Measurements from ENCODE around the gene DIP2C.

DNA sequence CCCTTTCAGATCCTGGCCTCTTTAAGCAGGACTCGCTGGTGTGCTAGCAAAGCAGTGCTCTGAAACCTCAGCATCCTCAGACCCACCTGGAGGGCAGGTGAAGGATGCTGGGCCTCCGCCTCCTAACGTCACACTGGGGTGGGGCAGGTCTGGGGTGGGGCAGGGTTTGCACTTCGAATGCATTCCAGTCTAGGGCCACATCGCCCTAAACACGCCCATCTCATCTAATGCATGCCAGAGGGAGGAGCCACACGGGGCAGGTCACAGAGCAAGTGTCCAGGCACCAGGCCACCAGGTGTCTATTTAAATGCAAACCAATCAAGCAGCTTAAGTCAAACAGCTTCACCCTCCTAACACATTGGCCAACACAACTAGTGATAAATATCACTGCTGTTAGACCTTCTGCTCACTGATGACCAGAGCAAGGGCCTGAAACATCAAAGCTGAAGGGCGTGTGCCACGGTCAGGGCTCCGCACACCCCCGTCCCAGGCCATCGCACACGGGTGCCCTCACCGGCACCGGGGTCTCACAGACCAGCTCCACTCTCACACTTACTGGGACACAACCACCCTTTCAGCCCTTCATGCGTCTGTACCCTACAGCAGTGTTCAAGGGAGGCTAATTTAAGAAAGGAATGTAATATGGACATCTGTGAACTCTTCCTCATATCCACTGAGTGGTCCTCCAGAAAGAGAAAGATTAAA lies 47.1 kb downstream of the DIP2C start:
- TF ChIP-seq, protein P1, sequence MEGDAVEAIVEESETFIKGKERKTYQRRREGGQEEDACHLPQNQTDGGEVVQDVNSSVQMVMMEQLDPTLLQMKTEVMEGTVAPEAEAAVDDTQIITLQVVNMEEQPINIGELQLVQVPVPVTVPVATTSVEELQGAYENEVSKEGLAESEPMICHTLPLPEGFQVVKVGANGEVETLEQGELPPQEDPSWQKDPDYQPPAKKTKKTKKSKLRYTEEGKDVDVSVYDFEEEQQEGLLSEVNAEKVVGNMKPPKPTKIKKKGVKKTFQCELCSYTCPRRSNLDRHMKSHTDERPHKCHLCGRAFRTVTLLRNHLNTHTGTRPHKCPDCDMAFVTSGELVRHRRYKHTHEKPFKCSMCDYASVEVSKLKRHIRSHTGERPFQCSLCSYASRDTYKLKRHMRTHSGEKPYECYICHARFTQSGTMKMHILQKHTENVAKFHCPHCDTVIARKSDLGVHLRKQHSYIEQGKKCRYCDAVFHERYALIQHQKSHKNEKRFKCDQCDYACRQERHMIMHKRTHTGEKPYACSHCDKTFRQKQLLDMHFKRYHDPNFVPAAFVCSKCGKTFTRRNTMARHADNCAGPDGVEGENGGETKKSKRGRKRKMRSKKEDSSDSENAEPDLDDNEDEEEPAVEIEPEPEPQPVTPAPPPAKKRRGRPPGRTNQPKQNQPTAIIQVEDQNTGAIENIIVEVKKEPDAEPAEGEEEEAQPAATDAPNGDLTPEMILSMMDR (IDR thresholded peaks at IDR 0.05) = no peak
- TF ChIP-seq POLR2A (IDR thresholded peaks at IDR 0.05) = no peak
